Retinal pigment epithelial cell (primary cell): ENCODE data around the gene NGDN.
A peak's percentile ranks its signal among the peaks of the same experiment; 100 is the strongest.

ENCODE experiments used
- DNase-seq: peaks from one replicate; pipeline ENCODE4 v3.0.0-alpha.2; 2010; ENCODE audit warnings: low read depth
- H3K4me3 ChIP-seq: 2 replicates; pipeline ENCODE4 v1.5.1; 2011; ENCODE audit warnings: mild to moderate bottlenecking, low read length, control low read depth, moderate library complexity
- CTCF ChIP-seq: conservative IDR thresholded peaks from 2 replicates; pipeline ENCODE4 v1.5.1; 2011; ENCODE audit warnings: low read depth, low read length, control low read depth, inconsistent platforms

The NGDN gene

GRCh38 chr14:23486036-23486435 is 16.5 kb downstream of the NGDN start:
- no peak for DNase-seq
- TF ChIP-seq CTCF = no peak
- H3K4me3 ChIP-seq = no peak overlapping the region

- DNase-seq = no peak
- H3K4me3 ChIP-seq = no peak overlapping the region
- TF ChIP-seq CTCF = no peak
Observed at GRCh38 chr14:23487216-23487615, 17.7 kb downstream of the NGDN start.

- DNase-seq = no peak
- no peak overlapping the region for H3K4me3 ChIP-seq
- TF ChIP-seq CTCF = no peak
Observed at GRCh38 chr14:23492618-23493272, 23.2 kb downstream of the NGDN start.

- DNase-seq = peak; percentile 54
- TF ChIP-seq CTCF = no peak
- no peak overlapping the region for H3K4me3 ChIP-seq
Observed at GRCh38 chr14:23494223-23494622, 24.7 kb downstream of the NGDN start.

- no peak overlapping the region for H3K4me3 ChIP-seq
- no peak for TF ChIP-seq CTCF
- no peak for DNase-seq
Observed at GRCh38 chr14:23512156-23512555, 42.7 kb downstream of the NGDN start.

GRCh38 chr14:23513005-23513817 is 43.7 kb downstream of the NGDN start:
- no peak for DNase-seq

More at GRCh38 chr14:23513005-23513817, 43.7 kb downstream of the NGDN start:
- TF ChIP-seq CTCF = no peak
- H3K4me3 ChIP-seq = no peak overlapping the region
